ELR (cell line): ENCODE data around the gene MSL2.
"Not testable (repeated sequence)": the region's sequence is repeated elsewhere in the genome, so short reads cannot be mapped to it uniquely, and the experiment has no call there.

Experiments used
- DNase-seq: peaks from one replicate; pipeline ENCODE4 v3.0.0-alpha.2; 2015; ENCODE audit warnings: low read depth

Gene MSL2

DNA sequence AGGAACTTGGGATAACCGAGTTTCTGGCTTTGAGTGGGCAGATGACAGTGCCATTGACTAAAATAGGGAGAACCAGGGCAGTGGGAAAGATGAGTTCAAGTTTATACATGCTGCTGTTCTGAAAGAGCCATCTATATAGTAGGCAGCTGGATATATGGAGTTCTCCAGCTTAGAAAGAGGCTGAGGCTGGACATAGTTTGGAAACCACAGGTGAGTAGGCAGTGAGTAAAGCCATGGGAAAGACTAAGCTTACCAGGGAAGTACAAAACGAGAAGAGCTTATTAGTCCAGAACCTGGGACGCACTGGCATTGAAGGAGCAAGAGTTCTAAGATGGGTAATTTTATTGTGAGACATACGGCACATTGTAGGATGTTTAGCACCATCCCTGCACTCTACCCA, 54.2 kb downstream of the MSL2 start:
- peak; percentile 72 for DNase-seq

DNA sequence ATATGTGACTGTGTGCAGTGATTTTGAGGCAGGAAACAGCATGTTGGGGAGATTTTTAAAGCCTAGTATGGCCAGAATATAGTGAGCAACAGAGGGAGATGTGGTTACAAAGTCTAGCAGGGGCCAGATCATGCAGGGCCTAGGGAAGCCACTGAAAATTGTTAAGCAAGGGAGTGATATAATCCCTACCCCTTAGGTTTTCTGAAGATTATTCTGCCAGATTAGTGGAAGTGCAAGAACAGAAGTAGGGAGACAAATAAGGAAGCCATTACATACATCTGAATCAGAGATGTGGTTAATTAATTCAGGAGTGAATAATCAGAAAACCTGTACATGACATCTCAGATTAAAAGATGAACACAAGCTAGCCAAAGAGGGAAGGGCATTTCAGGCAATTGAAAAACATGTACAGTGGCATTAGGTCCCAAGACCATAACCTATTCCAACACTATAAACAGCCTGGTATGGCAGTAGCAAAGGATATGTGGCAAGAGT, 54.8 kb downstream of the MSL2 start:
- peak; percentile 23 for DNase-seq

DNA sequence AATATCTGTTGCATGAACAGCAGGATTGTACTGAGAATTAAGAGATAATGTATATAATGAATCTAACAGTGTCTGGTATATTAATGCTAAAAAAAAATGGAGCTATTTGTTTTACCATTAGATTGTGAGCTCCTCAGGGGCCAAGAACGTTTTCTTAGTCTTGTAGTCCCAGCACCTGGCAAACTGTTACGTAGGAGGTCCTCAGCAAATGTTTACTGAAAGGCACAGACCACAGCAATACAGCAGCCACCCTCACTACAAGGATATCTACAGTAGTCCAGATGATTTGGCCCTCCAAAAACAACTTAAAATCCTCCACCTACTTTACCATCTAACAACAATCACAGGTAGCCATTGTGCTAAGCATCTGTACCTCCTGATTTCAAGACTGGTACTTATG, 59.7 kb downstream of the MSL2 start:
- DNase-seq = no peak

DNA sequence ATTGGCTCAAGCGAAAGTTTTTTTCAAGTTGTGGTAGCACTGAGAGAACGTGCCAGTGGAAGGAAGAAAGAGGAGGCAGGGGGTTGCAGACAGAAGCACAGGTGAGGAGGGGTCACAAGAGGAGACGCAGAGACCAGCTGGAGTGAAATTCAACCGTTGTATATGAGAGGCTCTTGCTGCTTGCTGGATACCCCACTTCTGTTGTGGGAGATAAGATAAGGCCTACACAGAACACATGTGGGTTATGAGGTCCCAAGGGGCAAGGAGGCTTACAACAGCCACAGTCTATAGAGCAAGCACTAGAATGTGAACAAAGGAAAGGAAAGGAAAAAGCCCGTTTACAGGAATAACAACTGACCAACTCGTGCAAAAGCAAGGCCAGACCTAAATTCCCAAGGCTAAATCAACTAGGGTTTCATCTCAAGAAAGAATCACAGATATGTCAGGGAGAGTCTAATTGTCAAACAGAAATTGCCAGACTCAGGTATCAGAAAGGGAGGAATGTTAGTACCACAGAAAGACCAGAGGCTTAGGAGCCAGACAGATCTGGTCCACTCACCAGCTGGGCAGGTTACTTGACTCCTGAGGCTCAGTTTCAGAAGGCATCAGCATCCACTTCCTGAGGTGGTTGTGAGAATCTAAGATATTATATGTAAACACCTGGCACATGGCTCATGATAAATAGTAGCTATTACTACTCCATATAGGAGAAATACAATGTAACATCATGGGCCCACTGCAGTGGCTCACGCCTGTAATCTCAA, 60.9 kb downstream of the MSL2 start:
- no peak for DNase-seq

DNA sequence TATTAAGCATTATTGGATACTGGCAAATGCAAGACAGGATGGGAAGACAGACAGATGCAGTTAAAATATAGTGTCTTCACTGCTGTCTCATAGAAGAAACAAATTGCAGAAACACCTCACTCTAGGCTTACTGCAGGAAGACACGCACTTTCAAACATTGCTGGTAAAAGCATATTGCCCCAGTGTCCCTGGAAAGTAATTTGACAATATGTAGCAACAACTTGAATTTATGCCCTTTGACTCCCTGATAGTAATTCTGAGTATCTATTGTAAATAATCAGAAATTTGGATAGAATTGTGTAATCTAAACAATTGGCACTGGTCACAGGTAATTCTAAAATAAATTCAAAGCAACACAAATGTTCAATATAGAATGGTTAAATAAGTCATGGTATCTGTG, 62.0 kb downstream of the MSL2 start:
- no peak for DNase-seq

DNA sequence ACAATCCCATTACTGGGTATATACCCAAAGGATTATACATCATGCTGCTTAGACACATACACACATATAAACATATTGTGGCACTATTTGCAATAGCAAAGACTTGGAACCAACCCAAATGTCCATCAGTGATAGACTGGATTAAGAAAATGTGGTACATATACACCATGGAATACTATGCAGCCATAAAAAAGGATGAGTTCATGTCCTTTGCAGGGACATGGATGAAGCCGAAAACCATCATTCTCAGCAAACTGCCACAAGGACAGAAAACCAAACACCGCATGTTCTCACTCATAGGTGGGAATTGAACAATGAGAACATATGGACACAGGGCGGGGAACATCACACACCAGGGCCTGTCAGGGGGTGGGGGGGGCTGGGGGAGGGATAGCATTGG, 64.5 kb downstream of the MSL2 start:
- not testable (repeated sequence) for DNase-seq

DNA sequence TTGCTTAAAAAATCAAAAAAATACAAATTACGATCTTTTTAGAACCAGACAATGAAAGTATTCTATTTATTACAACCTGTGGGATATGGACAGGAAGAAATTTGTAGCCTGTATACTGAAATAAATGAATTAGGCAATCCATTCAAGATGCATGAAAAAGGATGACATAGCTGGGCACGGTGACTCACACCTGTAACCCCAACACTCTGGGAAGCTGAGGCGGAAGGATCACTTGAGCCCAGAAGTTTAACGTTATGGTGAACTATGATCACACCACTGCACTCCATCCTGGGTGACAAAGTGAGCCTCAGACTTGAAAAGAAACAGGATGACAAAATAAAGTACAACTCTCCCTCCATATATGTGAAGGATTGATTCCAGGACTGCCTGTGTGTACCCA, 74.1 kb downstream of the MSL2 start:
- DNase-seq = peak; percentile 46

DNA sequence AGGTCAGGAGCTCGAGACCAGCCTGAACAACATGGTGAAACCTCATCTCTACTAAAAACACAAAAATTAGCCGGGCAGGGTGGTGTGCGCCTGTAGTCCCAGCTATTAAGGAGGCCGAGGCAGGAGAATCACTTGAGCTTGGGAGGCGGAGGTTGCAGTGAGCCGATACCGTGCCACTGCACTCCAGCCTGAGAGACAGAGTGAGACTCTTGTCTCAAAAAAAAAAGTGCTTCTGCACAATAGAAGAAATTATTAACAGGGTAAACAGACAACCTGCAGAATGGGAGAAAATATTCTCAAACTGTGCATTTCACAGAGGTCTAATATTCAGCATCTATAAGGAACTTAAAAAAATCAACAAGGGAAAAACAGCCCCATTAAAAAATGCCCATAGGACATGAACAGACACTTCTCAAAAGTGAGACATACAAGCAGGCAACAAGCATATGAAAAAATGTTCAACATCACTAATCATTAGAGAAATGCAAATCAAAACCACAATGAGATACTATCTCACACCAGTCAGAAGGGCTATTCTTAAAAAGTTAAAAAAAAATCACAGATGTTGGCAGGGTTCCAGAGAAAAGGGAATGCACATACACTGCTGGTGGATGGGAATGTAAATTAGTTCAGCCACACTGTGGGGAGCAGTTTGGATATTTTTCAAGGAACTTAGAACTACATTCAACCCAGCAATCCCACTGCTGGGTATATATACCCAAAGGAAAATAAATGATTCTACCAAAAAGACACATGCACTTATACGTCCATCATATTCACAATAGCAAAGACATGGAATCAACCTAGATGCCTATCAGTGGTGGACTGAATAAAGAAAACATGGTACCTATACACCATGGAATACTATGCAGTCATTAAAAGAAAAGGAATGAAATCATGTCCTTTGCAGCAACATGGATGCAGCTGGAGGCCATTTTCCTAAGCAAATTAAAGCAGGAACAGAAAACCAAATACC, 75.5 kb downstream of the MSL2 start:
- peak; percentile 13 for DNase-seq

DNA sequence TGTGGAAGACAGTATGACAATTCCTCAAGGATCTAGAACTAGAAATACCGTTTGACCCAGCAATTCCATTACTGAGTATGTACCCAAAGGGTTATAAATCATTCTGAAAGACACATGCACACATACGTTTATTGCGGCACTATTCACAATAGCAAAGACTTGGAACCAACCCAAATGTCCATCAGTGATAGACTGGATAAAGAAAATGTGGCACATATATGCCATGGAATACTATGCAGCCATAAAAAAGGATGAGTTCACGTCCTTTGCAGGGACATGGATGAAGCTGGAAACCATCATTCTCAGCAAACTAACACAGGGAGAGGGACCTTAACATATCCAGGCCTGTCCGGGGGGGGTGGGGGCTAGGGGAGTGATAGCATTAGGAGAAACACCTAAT, 76.4 kb downstream of the MSL2 start:
- DNase-seq = not testable (repeated sequence)

DNA sequence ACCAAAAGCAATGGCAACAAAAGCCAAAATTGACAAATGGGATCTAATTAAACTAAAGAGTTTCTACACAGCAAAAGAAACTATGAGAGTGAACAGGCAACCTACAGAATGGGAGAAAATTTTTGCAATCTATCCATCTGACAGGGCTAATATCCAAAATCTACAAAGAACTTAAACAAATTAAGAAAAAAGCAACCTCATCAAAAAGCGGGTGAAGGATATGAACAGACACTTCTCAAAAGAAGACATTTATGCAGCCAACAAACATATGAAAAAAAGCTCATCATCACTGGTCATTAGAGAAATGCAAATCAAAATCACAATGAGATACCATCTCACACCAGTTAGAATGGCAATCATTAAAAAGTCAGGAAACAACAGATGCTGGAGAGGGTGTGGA, 76.8 kb downstream of the MSL2 start:
- DNase-seq = not testable (repeated sequence)

DNA sequence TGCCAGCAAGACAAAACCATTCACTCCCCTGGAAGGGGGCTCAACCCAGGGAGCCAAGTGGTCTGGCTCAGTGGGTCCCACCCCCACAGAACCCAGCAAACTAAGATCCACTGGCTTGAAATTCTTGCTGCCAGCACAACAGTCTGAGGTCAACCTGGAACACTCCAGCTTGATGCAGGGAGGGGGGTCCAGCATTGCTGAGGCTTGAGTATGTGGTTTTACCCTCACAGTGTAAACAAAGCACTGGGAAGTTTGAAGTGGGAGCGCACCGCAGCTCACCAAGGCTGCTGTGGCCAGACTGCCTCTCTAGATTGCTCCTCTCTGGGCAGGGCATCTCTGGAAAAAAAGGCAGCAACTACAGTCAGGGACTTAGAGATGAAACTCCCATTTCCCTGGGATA, 81.7 kb downstream of the MSL2 start:
- DNase-seq = no peak

DNA sequence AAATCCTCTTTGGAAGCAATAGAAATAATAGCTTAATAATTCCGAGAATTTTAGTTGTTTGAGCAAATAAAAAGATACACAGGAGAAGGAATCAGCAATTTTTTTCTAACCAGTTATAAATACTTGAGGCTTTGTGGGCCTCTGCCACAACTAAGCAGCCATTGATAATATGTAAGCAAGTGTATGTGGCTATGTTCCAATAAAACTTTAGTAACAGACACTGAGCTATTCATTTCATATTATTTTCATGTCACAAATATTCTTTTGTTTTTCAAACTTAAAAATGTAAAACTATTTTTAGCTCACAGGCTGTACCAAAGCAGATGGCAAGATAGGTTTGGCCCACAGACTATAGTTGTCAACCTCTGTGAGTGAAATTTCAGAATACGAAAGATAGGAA, 85.7 kb downstream of the MSL2 start:
- DNase-seq = no peak

DNA sequence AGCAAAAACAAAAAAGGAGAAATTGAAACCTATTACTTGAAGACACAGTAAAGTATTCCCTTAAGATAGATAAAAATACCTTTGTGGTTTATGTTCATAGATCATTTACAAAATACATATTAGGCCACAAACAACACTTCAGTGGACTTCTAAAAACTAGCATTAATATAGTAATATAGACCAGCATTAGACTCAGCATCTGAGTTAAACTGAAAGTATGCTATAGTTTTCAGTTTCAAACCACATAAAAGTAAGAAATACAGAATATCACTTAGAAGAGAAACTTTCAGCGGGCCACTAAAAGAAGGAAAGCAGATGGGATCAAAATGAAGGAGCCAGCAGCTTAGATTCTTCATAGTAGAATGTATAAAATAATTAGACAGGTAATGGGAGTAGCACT, 86.6 kb downstream of the MSL2 start:
- no peak for DNase-seq

DNA sequence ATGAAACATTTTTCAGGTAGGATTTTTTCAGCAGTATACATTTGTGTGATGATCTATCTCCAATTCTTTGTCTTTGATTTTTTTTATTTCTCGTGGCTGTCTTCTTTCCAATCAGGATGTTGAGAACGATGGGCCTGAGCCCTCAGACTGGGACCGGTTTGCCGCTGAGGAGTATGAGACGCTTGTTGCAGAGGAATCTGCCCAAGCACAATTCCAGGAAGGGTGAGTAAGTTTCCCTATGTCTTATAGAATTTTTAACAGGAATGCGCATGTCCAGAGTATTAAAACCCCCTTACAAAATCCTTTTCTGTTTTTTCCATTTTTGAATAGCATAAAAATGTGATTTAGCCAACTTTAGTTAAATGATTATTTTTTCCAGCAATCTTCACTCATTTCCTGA, 90.0 kb downstream of the MSL2 start:
- DNase-seq = no peak

DNA sequence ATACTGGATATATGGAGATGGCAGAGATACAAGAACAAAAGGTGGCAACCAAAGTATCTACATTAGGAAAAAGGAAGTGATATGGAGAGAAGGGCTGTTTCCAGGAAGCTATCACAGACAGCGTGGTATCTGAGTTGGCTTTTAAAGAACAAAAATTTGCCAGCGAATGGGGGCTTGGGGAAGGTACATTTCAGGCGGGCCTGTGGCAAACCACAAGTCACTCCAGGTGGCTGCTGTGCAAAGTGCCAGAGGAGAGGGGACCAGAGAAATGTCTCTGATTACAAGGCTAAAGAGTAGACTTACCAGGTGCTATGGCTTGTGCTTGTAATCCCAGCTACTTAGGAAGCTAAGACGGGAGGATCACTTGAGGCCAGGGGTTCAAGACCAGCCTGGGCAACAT, 91.1 kb downstream of the MSL2 start:
- DNase-seq = no peak
